ENCODE results near the gene KLRF2.

The KLRF2 gene

DNA sequence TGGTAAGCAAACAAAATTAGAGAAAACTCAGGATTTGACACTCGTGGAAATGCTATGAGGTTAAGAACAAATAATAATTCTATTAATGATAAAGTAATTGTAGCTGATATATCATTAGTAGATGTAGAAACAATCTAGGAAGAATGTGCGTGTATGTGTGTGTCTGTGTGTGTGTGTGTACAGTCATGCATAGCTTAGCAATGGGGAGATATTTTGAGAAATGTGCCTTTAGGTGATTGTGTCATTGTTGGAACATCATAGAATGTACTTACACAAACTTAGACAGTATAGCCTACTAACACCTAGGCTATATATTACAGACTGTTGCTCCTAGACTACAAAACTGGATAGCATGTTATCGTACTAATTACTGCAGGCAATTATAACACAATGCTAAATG lies 45.6 kb downstream of the KLRF2 start:
- H3K4me3 ChIP-seq (ENCODE audit: control insufficient read depth, low read depth, low read length), result no peak overlapping the region
- TF ChIP-seq, protein P1, sequence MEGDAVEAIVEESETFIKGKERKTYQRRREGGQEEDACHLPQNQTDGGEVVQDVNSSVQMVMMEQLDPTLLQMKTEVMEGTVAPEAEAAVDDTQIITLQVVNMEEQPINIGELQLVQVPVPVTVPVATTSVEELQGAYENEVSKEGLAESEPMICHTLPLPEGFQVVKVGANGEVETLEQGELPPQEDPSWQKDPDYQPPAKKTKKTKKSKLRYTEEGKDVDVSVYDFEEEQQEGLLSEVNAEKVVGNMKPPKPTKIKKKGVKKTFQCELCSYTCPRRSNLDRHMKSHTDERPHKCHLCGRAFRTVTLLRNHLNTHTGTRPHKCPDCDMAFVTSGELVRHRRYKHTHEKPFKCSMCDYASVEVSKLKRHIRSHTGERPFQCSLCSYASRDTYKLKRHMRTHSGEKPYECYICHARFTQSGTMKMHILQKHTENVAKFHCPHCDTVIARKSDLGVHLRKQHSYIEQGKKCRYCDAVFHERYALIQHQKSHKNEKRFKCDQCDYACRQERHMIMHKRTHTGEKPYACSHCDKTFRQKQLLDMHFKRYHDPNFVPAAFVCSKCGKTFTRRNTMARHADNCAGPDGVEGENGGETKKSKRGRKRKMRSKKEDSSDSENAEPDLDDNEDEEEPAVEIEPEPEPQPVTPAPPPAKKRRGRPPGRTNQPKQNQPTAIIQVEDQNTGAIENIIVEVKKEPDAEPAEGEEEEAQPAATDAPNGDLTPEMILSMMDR (IDR thresholded peaks at IDR 0.05; ENCODE audit: control insufficient read depth, insufficient read depth, low read depth, low read length, missing control alignments), result no peak
- DNase-seq (ENCODE audit: low read depth), result no peak

DNA sequence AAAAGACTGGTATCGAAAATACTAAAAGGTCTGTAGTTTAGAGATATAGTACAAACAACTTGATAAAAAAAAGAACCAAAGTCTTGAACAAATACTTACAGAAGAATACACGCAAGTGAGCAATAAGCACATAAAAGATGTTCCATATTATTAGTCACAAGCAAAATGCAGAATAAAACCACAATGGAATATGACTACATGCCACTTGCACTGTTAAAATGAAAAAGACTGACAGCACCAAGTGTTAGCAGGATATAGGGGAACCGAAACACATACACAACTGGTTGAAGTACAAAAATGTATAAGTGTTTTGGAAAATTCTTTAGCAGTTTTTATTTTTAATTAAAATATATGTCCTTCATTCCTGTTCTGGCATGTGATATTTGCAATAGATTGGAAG lies 47.3 kb downstream of the KLRF2 start:
- TF ChIP-seq, protein P1 (IDR thresholded peaks at IDR 0.05; ENCODE audit: control insufficient read depth, insufficient read depth, low read depth, low read length, missing control alignments), result no peak
- H3K4me3 ChIP-seq (ENCODE audit: control insufficient read depth, low read depth, low read length), result no peak overlapping the region
- no peak for DNase-seq (ENCODE audit: low read depth)

DNA sequence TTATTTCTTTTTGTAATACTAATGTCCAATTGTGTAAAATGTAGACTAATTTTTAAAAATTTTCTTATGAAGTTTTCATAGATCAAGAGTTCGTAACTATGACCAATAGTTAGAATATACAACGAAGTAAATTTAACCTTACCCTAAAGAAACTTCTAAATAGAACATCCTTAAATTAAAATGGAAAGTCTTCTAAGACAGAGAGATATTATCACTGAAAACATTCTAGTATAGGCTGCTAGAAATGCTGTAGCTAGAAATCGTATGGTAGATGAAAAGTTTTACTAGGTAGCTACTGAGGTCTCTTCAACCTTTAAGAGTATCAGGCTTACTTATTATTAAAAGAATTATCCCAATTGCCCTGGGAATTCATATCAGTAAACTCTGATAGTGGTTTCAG lies 50.0 kb downstream of the KLRF2 start:
- DNase-seq (ENCODE audit: low read depth), result no peak
- TF ChIP-seq, protein P1 (IDR thresholded peaks at IDR 0.05; ENCODE audit: control insufficient read depth, insufficient read depth, low read depth, low read length, missing control alignments), result no peak
- H3K4me3 ChIP-seq (ENCODE audit: control insufficient read depth, low read depth, low read length), result no peak overlapping the region

- no peak for DNase-seq (ENCODE audit: low read depth)
These were observed 51.0 kb downstream of the KLRF2 start, which contains the start of gene CLEC2A for GRCh38 chr12:9932270-9932669. TSS of gene CLEC2A (minus strand) at chr12:9932370. CDS start at chr12:9932329, 41 bp downstream.

DNA sequence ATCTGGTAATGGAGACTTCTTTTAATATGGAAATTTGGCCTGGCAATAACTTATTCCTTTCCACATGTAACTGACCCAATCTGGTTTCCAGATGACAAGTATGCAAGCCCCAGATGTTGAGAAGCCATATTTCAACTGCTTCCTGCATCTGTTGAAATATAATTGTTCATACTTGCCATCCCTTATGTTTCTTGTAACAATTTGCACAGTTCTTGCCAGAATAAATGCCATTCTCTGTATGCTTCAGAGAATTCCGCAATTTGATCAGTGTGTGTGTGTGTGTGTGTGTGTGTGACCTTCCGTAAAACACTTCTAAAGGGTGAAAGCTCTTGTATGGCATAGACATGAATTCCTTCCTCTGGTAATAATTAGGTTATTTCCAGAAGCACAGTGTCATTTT lies 52.7 kb downstream of the KLRF2 start:
- TF ChIP-seq, protein P1 (IDR thresholded peaks at IDR 0.05; ENCODE audit: control insufficient read depth, insufficient read depth, low read depth, low read length, missing control alignments), result no peak
- DNase-seq (ENCODE audit: low read depth), result peak; percentile 34
- no peak overlapping the region for H3K4me3 ChIP-seq (ENCODE audit: control insufficient read depth, low read depth, low read length)

More at GRCh38 chr12:9932270-9932669, 51.0 kb downstream of the KLRF2 start, which contains the start of gene CLEC2A:
- no peak within 1 kb of the TSS for H3K4me3 ChIP-seq (ENCODE audit: control insufficient read depth, low read depth, low read length)
- TF ChIP-seq, protein P1 (IDR thresholded peaks at IDR 0.05; ENCODE audit: control insufficient read depth, insufficient read depth, low read depth, low read length, missing control alignments), result no peak

DNA sequence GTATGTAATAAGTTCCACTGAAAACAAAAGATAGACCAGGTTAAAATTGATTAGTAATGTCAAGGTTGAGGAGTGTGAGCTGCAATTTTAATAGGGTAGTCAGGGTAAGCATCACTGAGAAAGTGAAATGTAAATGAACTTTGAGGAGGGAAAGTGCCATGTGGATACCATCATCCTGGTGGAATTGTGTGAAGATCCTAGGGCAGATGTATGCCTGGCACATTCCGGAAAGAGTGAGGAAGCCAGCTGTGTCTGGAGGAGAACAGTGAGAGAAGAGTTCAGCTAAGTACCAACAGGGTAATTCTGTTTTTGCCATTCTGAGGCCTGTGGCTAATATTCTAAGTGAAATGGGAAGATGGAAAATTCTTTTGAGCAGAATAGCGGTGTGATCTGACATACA lies 53.7 kb downstream of the KLRF2 start:
- H3K4me3 ChIP-seq (ENCODE audit: control insufficient read depth, low read depth, low read length), result no peak overlapping the region
- TF ChIP-seq, protein P1 (IDR thresholded peaks at IDR 0.05; ENCODE audit: control insufficient read depth, insufficient read depth, low read depth, low read length, missing control alignments), result no peak

DNA sequence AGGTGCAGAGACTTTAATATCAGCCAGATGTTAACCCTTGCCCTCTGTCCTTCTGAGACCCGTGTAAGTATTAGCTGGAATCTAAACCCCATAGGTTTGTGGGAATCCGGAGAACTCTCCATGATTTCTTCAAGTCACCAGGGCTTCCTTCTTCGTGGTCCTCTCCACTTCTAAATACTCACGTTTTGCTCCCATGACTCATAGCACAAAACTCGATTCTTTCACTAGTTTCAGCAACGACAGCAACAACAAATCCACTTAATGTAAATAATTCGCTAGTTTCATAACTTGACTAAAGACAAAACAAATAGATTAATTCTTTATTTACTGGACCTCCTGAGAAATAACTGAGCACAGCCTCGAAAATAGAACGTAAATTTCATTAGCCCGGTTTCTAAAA lies 55.3 kb downstream of the KLRF2 start:
- TF ChIP-seq, protein P1 (IDR thresholded peaks at IDR 0.05; ENCODE audit: control insufficient read depth, insufficient read depth, low read depth, low read length, missing control alignments), result no peak
- DNase-seq (ENCODE audit: low read depth), result no peak
- H3K4me3 ChIP-seq (ENCODE audit: control insufficient read depth, low read depth, low read length), result no peak overlapping the region

More for the DNA sequence above, 53.7 kb downstream of the KLRF2 start:
- DNase-seq (ENCODE audit: low read depth), result no peak
